ENCODE measurements around the gene SOX4. TPM values are rescaled to one million over a fixed set of nuclear protein-coding genes. Genes with fewer than 3 reads are reported as not detected.

SOX4 gene
- polyA plus RNA-seq, 3 donors, result 2.2 to 15.7 (median 2.5) TPM

DNA sequence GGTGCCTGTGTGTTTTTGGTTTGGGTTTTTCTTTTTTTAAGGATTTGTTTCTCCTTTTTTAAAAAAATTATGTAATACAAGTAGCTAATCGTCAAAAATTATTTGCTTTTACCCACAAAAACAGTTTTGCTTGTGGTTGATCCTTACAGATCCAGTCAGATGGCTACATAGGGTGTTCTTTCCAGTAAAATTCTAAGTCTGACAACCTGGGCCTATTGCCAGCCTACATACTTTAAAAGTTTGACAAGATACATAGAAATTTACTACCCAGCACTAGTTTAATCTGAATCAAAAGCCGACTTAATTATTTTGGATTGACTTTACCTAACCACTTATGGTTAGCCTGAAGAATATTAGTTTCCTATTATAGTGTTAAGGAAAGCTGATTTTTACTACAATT lies 2.1 kb upstream of the SOX4 start:
- Mint-ChIP-seq H3K4me1 (peaks cover 16% of the 10 kb centered on the region), H3K36me3 (no peaks in the 10 kb centered on the region), H3K27ac (no peak overlapping the region), H3K27me3 (ENCODE audit: low read depth in 3 of 3) (peaks cover 4 to 8% (median 6%) of the 10 kb centered on the region in 3 donors), H3K9me3 (peaks cover 0 to 5% (median 0%) of the 10 kb centered on the region in 7 donors), H3K4me3 (no peak overlapping the region)
- no CpG with 5 or more reads among the region's 2 CpGs for WGBS (ENCODE audit: insufficient coverage)
- H4K20me1 ChIP-seq (ENCODE audit: insufficient read depth, low read length), result peaks cover 5% of the 10 kb centered on the region
- no peaks in the 10 kb centered on the region for H3K27me3 ChIP-seq (ENCODE audit: control insufficient read depth in 2 of 2, insufficient read depth in 2 of 2, low read length in 2 of 2)
- H3K4me1 ChIP-seq (ENCODE audit: control insufficient read depth in 1 of 2, insufficient read depth in 2 of 2, low read length in 2 of 2), result peaks cover 22 to 45% of the 10 kb centered on the region in 2 donors
- no peaks in the 10 kb centered on the region for H3K36me3 ChIP-seq (replicated peaks in 1 of 2; ENCODE audit: control insufficient read depth in 1 of 2, insufficient read depth in 2 of 2, low read length in 2 of 2)
- no peak overlapping the region for H3K27ac ChIP-seq (ENCODE audit: low read depth in 1 of 2, low read length in 2 of 2)
- H3K9ac ChIP-seq (ENCODE audit: insufficient read depth, low read length, poor library complexity, severe bottlenecking), result no peak overlapping the region
- intact Hi-C loops (cut with micrococcal nuclease), result loop anchor here (5.0 to 10.0 kb wide), 4 partner anchors 263 to 1387 kb away; no protein-coding TSS in a partner anchor
- H3K79me2 ChIP-seq (ENCODE audit: insufficient read depth, low read length), result peaks cover 13% of the 10 kb centered on the region
- H3K4me3 ChIP-seq (replicated peaks in 1 of 3; ENCODE audit: low read depth in 2 of 3, low read length in 3 of 3), result no peak overlapping the region
- TF ChIP-seq, protein P1, sequence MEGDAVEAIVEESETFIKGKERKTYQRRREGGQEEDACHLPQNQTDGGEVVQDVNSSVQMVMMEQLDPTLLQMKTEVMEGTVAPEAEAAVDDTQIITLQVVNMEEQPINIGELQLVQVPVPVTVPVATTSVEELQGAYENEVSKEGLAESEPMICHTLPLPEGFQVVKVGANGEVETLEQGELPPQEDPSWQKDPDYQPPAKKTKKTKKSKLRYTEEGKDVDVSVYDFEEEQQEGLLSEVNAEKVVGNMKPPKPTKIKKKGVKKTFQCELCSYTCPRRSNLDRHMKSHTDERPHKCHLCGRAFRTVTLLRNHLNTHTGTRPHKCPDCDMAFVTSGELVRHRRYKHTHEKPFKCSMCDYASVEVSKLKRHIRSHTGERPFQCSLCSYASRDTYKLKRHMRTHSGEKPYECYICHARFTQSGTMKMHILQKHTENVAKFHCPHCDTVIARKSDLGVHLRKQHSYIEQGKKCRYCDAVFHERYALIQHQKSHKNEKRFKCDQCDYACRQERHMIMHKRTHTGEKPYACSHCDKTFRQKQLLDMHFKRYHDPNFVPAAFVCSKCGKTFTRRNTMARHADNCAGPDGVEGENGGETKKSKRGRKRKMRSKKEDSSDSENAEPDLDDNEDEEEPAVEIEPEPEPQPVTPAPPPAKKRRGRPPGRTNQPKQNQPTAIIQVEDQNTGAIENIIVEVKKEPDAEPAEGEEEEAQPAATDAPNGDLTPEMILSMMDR (IDR thresholded peaks at IDR 0.05), result no peak
- H2AFZ ChIP-seq (ENCODE audit: insufficient read depth, low read depth, low read length, poor library complexity, severe bottlenecking), result no peak overlapping the region
- DNase-seq, result no peak
- H3K9me3 ChIP-seq (replicated peaks in 1 of 2; ENCODE audit: control insufficient read depth in 1 of 2, insufficient read depth in 1 of 2, low read length in 2 of 2), result no peaks in the 10 kb centered on the region
- no peak overlapping the region for H3K4me2 ChIP-seq (replicated peaks; ENCODE audit: extremely low read depth, low read length, poor library complexity, severe bottlenecking)

DNA sequence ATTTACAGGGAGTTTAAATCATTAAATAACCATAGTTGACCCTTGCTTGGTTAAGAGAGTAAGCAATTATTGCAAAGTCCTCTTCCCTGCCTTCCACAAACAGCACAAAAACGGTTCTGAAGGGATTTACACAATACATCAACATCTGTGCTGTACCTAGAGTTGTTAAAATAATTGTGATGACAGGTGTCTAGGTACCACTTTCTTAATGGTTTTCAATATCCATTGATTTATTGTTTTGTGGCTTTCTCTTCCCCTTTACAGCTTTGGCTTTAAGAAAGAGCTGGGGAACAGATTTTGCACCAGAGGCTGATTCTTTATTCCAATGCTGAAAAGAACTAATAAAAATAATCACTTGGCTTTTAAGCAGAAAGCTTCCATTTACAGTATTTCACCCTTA lies 598 bp upstream of the SOX4 start:
- Histone ChIP-seq H3K79me2 (ENCODE audit: insufficient read depth, low read length) (peaks cover 28% of the 10 kb centered on the region), H3K36me3 (replicated peaks in 1 of 2; ENCODE audit: control insufficient read depth in 1 of 2, insufficient read depth in 2 of 2, low read length in 2 of 2) (no peaks in the 10 kb centered on the region), H3K27me3 (ENCODE audit: control insufficient read depth in 2 of 2, insufficient read depth in 2 of 2, low read length in 2 of 2) (no peaks in the 10 kb centered on the region), H3K27ac (ENCODE audit: low read depth in 1 of 2, low read length in 2 of 2) (peak overlapping the region in 1 of 2 donors; percentile 11), H3K4me3 (replicated peaks in 1 of 3; ENCODE audit: low read depth in 2 of 3, low read length in 3 of 3) (peak overlapping the region; percentile 1 to 94 (median 84)), H4K20me1 (ENCODE audit: insufficient read depth, low read length) (peaks cover 15% of the 10 kb centered on the region), H2AFZ (ENCODE audit: insufficient read depth, low read depth, low read length, poor library complexity, severe bottlenecking) (peak overlapping the region; percentile 91), H3K9me3 (replicated peaks in 1 of 2; ENCODE audit: control insufficient read depth in 1 of 2, insufficient read depth in 1 of 2, low read length in 2 of 2) (no peaks in the 10 kb centered on the region), H3K4me1 (ENCODE audit: control insufficient read depth in 1 of 2, insufficient read depth in 2 of 2, low read length in 2 of 2) (peaks cover 15 to 34% of the 10 kb centered on the region in 2 donors), H3K4me2 (replicated peaks; ENCODE audit: extremely low read depth, low read length, poor library complexity, severe bottlenecking) (peak overlapping the region; percentile 97), H3K9ac (ENCODE audit: insufficient read depth, low read length, poor library complexity, severe bottlenecking) (no peak overlapping the region)
- no CpG with 5 or more reads among the region's 1 CpG for WGBS (ENCODE audit: insufficient coverage)
- no peak overlapping the region for H3K4me3 Mint-ChIP-seq
- H3K27me3 Mint-ChIP-seq (ENCODE audit: low read depth in 3 of 3), result peaks cover 0 to 6% (median 1%) of the 10 kb centered on the region in 3 donors
- peaks cover 9% of the 10 kb centered on the region for H3K4me1 Mint-ChIP-seq
- TF ChIP-seq, protein P1 (IDR thresholded peaks at IDR 0.05), result no peak
- intact Hi-C loops (cut with micrococcal nuclease), result loop anchor here (5.0 to 10.0 kb wide), 4 partner anchors 262 to 1388 kb away; no protein-coding TSS in a partner anchor
- peaks cover 0 to 2% (median 0%) of the 10 kb centered on the region in 7 donors for H3K9me3 Mint-ChIP-seq
- H3K36me3 Mint-ChIP-seq, result no peaks in the 10 kb centered on the region
- no peak for DNase-seq
- H3K27ac Mint-ChIP-seq, result no peak overlapping the region
